IMR-90 (cell line): ENCODE measurements around the gene RUNX1. TPM values are rescaled to one million over a fixed set of nuclear protein-coding genes. Genes with fewer than 3 reads are reported as not detected.
A peak's percentile ranks its signal among the peaks of the same experiment; 100 is the strongest.

Source experiments
- ATAC-seq: fragments of 200-7000 bp; cut with Tn5 transposase; 2 replicates; pipeline ENCODE4 v1.9.1; 2020; ENCODE audit warnings: low read depth, mild to moderate bottlenecking, moderate library complexity
- BruUV-seq: library from RNA; stranded (reverse); fragments of 400-500 nt; replicated peaks from 2 replicates; lab custom pipeline; 2021; lab: Mats Ljungman, UMichigan
- CTCF ChIA-PET: fragments of 300-600 bp; formaldehyde crosslinking; extraction: SDS; loops from one replicate; lab custom pipeline; 2021; ENCODE audit warnings: antibody characterized with exemption; lab: Yijun Ruan, JAX
- POLR2A ChIA-PET: fragments of 300-600 bp; sonication (Branson Sonifier 250); formaldehyde crosslinking; loops from one replicate; lab custom pipeline; 2022; ENCODE audit warnings: antibody characterized with exemption; ENCODE audit not compliant: unreplicated experiment; lab: Charles Lee
- DNase-seq: peaks from one replicate; pipeline ENCODE4 v3.0.0; 2013
- H2AFZ ChIP-seq: replicated peaks from 2 replicates; pipeline ENCODE3; 2013; ENCODE audit warnings: low read length, mild to moderate bottlenecking; ENCODE audit not compliant: poor library complexity
- H2AK5ac ChIP-seq: 2 replicates; pipeline ENCODE4 v1.6.1; 2013; ENCODE audit warnings: low read depth, low read length, inconsistent platforms
- H2AK9ac ChIP-seq: replicated peaks from 2 replicates; pipeline ENCODE3; 2013; ENCODE audit warnings: mild to moderate bottlenecking, low read depth, low read length, moderate library complexity; ENCODE audit not compliant: poor library complexity
- H2BK120ac ChIP-seq: 2 replicates; pipeline ENCODE4 v1.6.1; 2013; ENCODE audit warnings: low read depth, low read length, inconsistent platforms
- H2BK15ac ChIP-seq: 3 replicates; pipeline ENCODE4 v1.6.1; 2013; ENCODE audit warnings: low read depth, low read length, inconsistent platforms
- H2BK20ac ChIP-seq: 2 replicates; pipeline ENCODE4 v1.6.1; 2013; ENCODE audit warnings: low read depth, mild to moderate bottlenecking, inconsistent platforms, low read length, moderate library complexity
- H2BK5ac ChIP-seq: 2 replicates; pipeline ENCODE4 v1.6.1; 2013; ENCODE audit warnings: mild to moderate bottlenecking, low read depth, low read length, inconsistent platforms; ENCODE audit not compliant: poor library complexity, severe bottlenecking
- H3K14ac ChIP-seq: replicated peaks from 2 replicates; pipeline ENCODE4 v1.6.1; 2013; ENCODE audit warnings: low read depth, low read length, inconsistent platforms
- H3K18ac ChIP-seq: 2 replicates; pipeline ENCODE4 v1.6.1; 2013; ENCODE audit warnings: low read depth, low read length, control low read depth
- H3K23ac ChIP-seq: 2 replicates; pipeline ENCODE4 v1.6.1; 2013; ENCODE audit warnings: low read depth, low read length, inconsistent platforms
- H3K27ac ChIP-seq: 2 replicates; pipeline ENCODE4 v1.5.1; 2013; ENCODE audit warnings: mild to moderate bottlenecking, control low read depth, low read length; ENCODE audit not compliant: insufficient read depth
- H3K27me3 ChIP-seq: 2 replicates; pipeline ENCODE4 v1.6.1; 2013; ENCODE audit warnings: low read length; ENCODE audit not compliant: control insufficient read depth, insufficient read depth
- H3K36me3 ChIP-seq: 2 replicates; pipeline ENCODE4 v1.6.1; 2013; ENCODE audit warnings: low read length, mixed read lengths; ENCODE audit not compliant: control insufficient read depth, insufficient read depth
- H3K4ac ChIP-seq: 2 replicates; pipeline ENCODE4 v1.6.1; 2013; ENCODE audit warnings: low read depth, low read length, inconsistent platforms
- H3K4me1 ChIP-seq: 2 replicates; pipeline ENCODE4 v1.6.1; 2013; ENCODE audit warnings: low read length, mixed read lengths; ENCODE audit not compliant: control insufficient read depth, insufficient read depth
- H3K4me2 ChIP-seq: 2 replicates; pipeline ENCODE4 v1.6.1; 2013; ENCODE audit warnings: low read depth, mild to moderate bottlenecking, control low read depth, low read length, moderate library complexity
- H3K4me3 ChIP-seq: 2 replicates; pipeline ENCODE4 v1.5.1; 2013; ENCODE audit warnings: low read depth, mild to moderate bottlenecking, control low read depth, low read length, moderate library complexity; ENCODE audit not compliant: insufficient read depth
- H3K56ac ChIP-seq: 2 replicates; pipeline ENCODE4 v1.6.1; 2013; ENCODE audit warnings: low read length, inconsistent platforms; ENCODE audit not compliant: insufficient read depth; ENCODE audit errors: extremely low read depth
- H3K79me1 ChIP-seq, 2 experiments: 2 replicates each; pipeline ENCODE4 v1.6.1; 2013; ENCODE audit warnings: low read length in 2 of 2, inconsistent platforms in 1 of 2, low read depth in 1 of 2
- H3K9ac ChIP-seq: 2 replicates; pipeline ENCODE4 v1.6.1; 2013; ENCODE audit warnings: low read depth, low read length, control low read depth
- H3K9me1 ChIP-seq: 2 replicates; pipeline ENCODE4 v1.6.1; 2013; ENCODE audit warnings: low read length, inconsistent platforms; ENCODE audit not compliant: insufficient read depth
- H3K9me3 ChIP-seq: 2 replicates; pipeline ENCODE4 v1.6.1; 2013; ENCODE audit warnings: low read length; ENCODE audit not compliant: control insufficient read depth, insufficient read depth
- H4K20me1 ChIP-seq: 2 replicates; pipeline ENCODE4 v1.6.1; 2013; ENCODE audit warnings: low read length, inconsistent platforms; ENCODE audit not compliant: insufficient read depth
- H4K5ac ChIP-seq: 2 replicates; pipeline ENCODE4 v1.6.1; 2013; ENCODE audit warnings: mild to moderate bottlenecking, low read depth, low read length, control low read depth
- H4K8ac ChIP-seq, 2 experiments: 2 replicates each; pipeline ENCODE4 v1.6.1; 2013; ENCODE audit warnings: low read depth in 2 of 2, low read length in 2 of 2, control low read depth in 1 of 2, inconsistent platforms in 1 of 2
- H4K91ac ChIP-seq: 2 replicates; pipeline ENCODE4 v1.6.1; 2013; ENCODE audit warnings: low read depth, low read length, inconsistent platforms; ENCODE audit not compliant: insufficient read depth
- BHLHE40 ChIP-seq: fragments of 150-350 bp; IDR thresholded peaks from 2 replicates; pipeline ENCODE4 v1.6.1; 2016; ENCODE audit warnings: mild to moderate bottlenecking, low read depth, low read length
- CEBPB ChIP-seq: IDR thresholded peaks from 2 replicates; pipeline ENCODE4 v1.6.1; 2012; ENCODE audit warnings: low read depth, low read length, improper control_type of control experiment
- CHD1 ChIP-seq: IDR thresholded peaks from 2 replicates; pipeline ENCODE4 v1.6.1; 2012; ENCODE audit warnings: low read depth, low read length, improper control_type of control experiment
- CTCF ChIP-seq: conservative IDR thresholded peaks from 2 replicates; pipeline ENCODE4 v1.5.1; 2012; ENCODE audit warnings: mild to moderate bottlenecking, low read depth, low read length, improper control_type of control experiment
- FOS ChIP-seq: fragments of 150-350 bp; IDR thresholded peaks from 2 replicates; pipeline ENCODE4 v1.6.1; 2016; ENCODE audit warnings: low read depth, low read length
- MAZ ChIP-seq: IDR thresholded peaks from 2 replicates; pipeline ENCODE4 v1.6.1; 2012; ENCODE audit warnings: low read depth, mild to moderate bottlenecking, low read length, improper control_type of control experiment, moderate library complexity, borderline replicate concordance
- MXI1 ChIP-seq: IDR thresholded peaks from 2 replicates; pipeline ENCODE4 v1.6.1; 2012; ENCODE audit warnings: low read depth, mild to moderate bottlenecking, low read length, moderate library complexity, borderline replicate concordance
- NFE2L2 ChIP-seq: fragments of 150-350 bp; IDR thresholded peaks from 2 replicates; pipeline ENCODE4 v1.6.1; 2016; ENCODE audit warnings: low read depth, mild to moderate bottlenecking, low read length
- POLR2A ChIP-seq: IDR thresholded peaks from 2 replicates; pipeline ENCODE4 v1.6.1; 2012; ENCODE audit warnings: mild to moderate bottlenecking, low read depth, low read length
- RAD21 ChIP-seq: IDR thresholded peaks from 2 replicates; pipeline ENCODE4 v1.6.1; 2012; ENCODE audit warnings: low read length, improper control_type of control experiment
- RCOR1 ChIP-seq: IDR thresholded peaks from 2 replicates; pipeline ENCODE4 v1.6.1; 2012; ENCODE audit warnings: mild to moderate bottlenecking, low read length, improper control_type of control experiment; ENCODE audit not compliant: insufficient replicate concordance
- RFX5 ChIP-seq: IDR thresholded peaks from 2 replicates; pipeline ENCODE4 v1.8.0; 2012; ENCODE audit warnings: low read depth, mild to moderate bottlenecking, low read length, moderate library complexity
- SMC3 ChIP-seq: fragments of 150-350 bp; IDR thresholded peaks from 2 replicates; pipeline ENCODE4 v1.6.1; 2016; ENCODE audit warnings: low read depth, mild to moderate bottlenecking, antibody characterized with exemption, low read length, moderate library complexity
- USF2 ChIP-seq: fragments of 150-350 bp; IDR thresholded peaks from 2 replicates; pipeline ENCODE4 v1.6.1; 2017; ENCODE audit warnings: mild to moderate bottlenecking, antibody characterized with exemption, low read length, low read depth
- WGBS, 2 experiments: methylation state at CpG; one replicate each; pipeline versions ENCODE4 v1.1.5 to v1.1.7; 2013; ENCODE audit warnings: missing lambda C conversion rate in 2 of 2; ENCODE audit not compliant: insufficient read length in 1 of 2; ENCODE audit errors: extremely low coverage in 2 of 2; 5-methylcytosine and 5-hydroxymethylcytosine counted together
- dilution Hi-C: fragments of 300-500 bp; cut with HindIII; formaldehyde crosslinking; loops from one replicate; pipeline ENCODE4 v1.14.3; 2018; ENCODE audit warnings: low sequenced_read_pairs; ENCODE audit not compliant: unreplicated experiment
- in situ Hi-C: fragments of 300-500 bp; cut with MboI; formaldehyde crosslinking; loops from 3 replicates; pipeline ENCODE4 v1.14.3; 2019; ENCODE audit warnings: low sequenced_read_pairs, inconsistent platforms, mixed read lengths
- intact Hi-C: fragments of 100-400 bp; cut with micrococcal nuclease; formaldehyde crosslinking; loops from 2 replicates; pipeline ENCODE4 v1.10.0; 2022
- polyA plus RNA-seq, 3 experiments: library from polyadenylated mRNA; depleted of rRNA; stranded (reverse); fragments of >200 nt; gene quantifications; 2 replicates each; pipeline ENCODE4 v1.2.3, GENCODE V29; 2012; ENCODE audit warnings: low replicate concordance in 1 of 3
- total RNA-seq: library from RNA; depleted of rRNA; stranded (reverse); fragments of >200 nt; gene quantifications from 2 replicates; pipeline ENCODE4 v1.2.3, GENCODE V29; 2012

The RUNX1 gene
- total and polyA plus RNA-seq, 2 of the 4 experiments (the other 2 are of a cell fraction): 34.5 to 56.5 TPM

- H2BK15ac ChIP-seq: peak overlapping the region; percentile 89
- no peak overlapping the region for H2AFZ ChIP-seq
- peak overlapping the region; percentile 96 for H3K18ac ChIP-seq
- peak overlapping the region; percentile 97 for H2BK120ac ChIP-seq
- BruUV-seq: no TSS peak
- H3K23ac ChIP-seq: peak overlapping the region; percentile 99
- peak overlapping the region; percentile 16 for H3K4me2 ChIP-seq
- no peaks in the 10 kb centered on the region for H3K9me3 ChIP-seq
- H2BK20ac ChIP-seq: peak overlapping the region; percentile 97
- dilution Hi-C loops: no loop called here
- H3K56ac ChIP-seq: peak overlapping the region; percentile 86
- peak overlapping the region; percentile 92 for H4K91ac ChIP-seq
- in situ Hi-C loops: no loop called here
- ATAC-seq (peak; percentile 12), DNase-seq (peak; percentile 90)
- no peak overlapping the region for H3K4me3 ChIP-seq
- H3K4ac ChIP-seq: peak overlapping the region; percentile 99
- peaks cover 83% of the 10 kb centered on the region for H3K4me1 ChIP-seq
- peak overlapping the region; percentile 6 for H3K9ac ChIP-seq
- TF ChIP-seq POLR2A (peak; percentile 19), MAZ (no peak), RAD21 (no peak), CTCF (no peak), SMC3 (no peak), RFX5 (no peak), USF2 (0 out of 2 replicates have a peak, but pooled peaks have one; percentile 8), NFE2L2 (peak; percentile 49; the same call in 1 of the 2 replicates), CHD1 (no peak), RCOR1 (no peak), FOS (peak; percentile 65; the same call in 1 of the 2 replicates), CEBPB (peak; percentile 93), MXI1 (no peak), BHLHE40 (no peak)
- H2AK9ac ChIP-seq: peak overlapping the region; percentile 18
- peak overlapping the region; percentile 69 for H4K5ac ChIP-seq
- H3K27me3 ChIP-seq: no peaks in the 10 kb centered on the region
- ChIA-PET CTCF (interaction anchor here (0.5 to 1.5 kb wide), 4 partner anchors 50 to 347 kb away, joined by 3 to 4 read pairs (median 3); no protein-coding TSS in a partner anchor), POLR2A (interaction anchor here (0.7 kb wide), 1 partner anchor 22 kb away, joined by 3 read pairs; no protein-coding TSS in a partner anchor)
- peaks cover 45 to 94% of the 10 kb centered on the region in 2 experiments for H3K79me1 ChIP-seq
- WGBS, 2 experiments: 96% methylated on average over 3 of the region's 10 CpGs; no CpG with 5 or more reads in 1 of the 2 experiments
- peak overlapping the region; percentile 87 for H3K27ac ChIP-seq
- peaks cover 37% of the 10 kb centered on the region for H3K36me3 ChIP-seq
- H4K8ac ChIP-seq: peak overlapping the region; percentile 85 to 92
- intact Hi-C loops: loop anchor here (5.0 kb wide), 2 partner anchors 34 to 69 kb away; no protein-coding TSS in a partner anchor
- H2AK5ac ChIP-seq: peak overlapping the region; percentile 97
- peaks cover 79% of the 10 kb centered on the region for H3K9me1 ChIP-seq
- peak overlapping the region; percentile 90 for H2BK5ac ChIP-seq
- H4K20me1 ChIP-seq: peaks cover 63% of the 10 kb centered on the region
- H3K14ac ChIP-seq: peak overlapping the region; percentile 96
Observed at GRCh38 chr21:34813266-34813894, 235.7 kb downstream of the RUNX1 start.
